ENCODE results near the gene RFC1. TPM values are rescaled to one million over a fixed set of nuclear protein-coding genes. Genes with fewer than 3 reads are reported as not detected.
A peak's percentile ranks its signal among the peaks of the same experiment; 100 is the strongest.
"Not testable (repeated sequence)": the region's sequence is repeated elsewhere in the genome, so short reads cannot be mapped to it uniquely, and the experiment has no call there.

RFC1 gene
- total and polyA plus RNA-seq, 4 donors = 44.8 to 159 (median 54.5) TPM

GRCh38 chr4:39394706-39395105, 28.5 kb upstream of the RFC1 start:
- no peak overlapping the region for H3K27ac ChIP-seq (ENCODE audit: low read depth, low read length)
- no peaks in the 10 kb centered on the region for H3K36me3 ChIP-seq (ENCODE audit: control insufficient read depth, insufficient read depth, low read length)
- no peaks in the 10 kb centered on the region for H3K27me3 ChIP-seq (ENCODE audit: control insufficient read depth, insufficient read depth, low read length)
- no peak overlapping the region for H3K4me3 ChIP-seq (ENCODE audit: low read depth, low read length)
- H3K9me3 ChIP-seq (ENCODE audit: control insufficient read depth, insufficient read depth, low read length) = no peaks in the 10 kb centered on the region
- H3K4me1 ChIP-seq (ENCODE audit: control insufficient read depth, insufficient read depth, low read length) = no peaks in the 10 kb centered on the region
- 67% methylated on average over 2 of the region's 3 CpGs for WGBS (ENCODE audit: insufficient coverage)
- DNase-seq (ENCODE audit: low read depth in 4 of 6, low spot score in 6 of 6) = no peak

DNA sequence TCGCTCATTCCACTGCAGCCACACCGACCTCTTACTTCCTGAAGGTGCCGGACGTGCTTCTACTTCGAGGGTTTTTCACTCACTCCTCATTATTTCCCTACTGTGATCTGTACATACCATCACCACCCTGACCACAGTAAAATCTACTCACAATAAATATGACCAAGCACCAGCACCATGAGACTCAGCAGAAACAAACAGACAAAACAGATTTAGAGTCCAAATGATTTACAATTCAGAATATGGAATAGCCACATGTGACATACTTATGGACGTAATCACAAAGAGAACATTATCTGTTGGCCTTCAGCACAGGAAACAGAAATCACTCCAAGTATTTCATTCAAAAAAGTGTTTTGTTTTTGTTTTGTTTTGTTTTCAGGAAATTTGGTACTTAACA, 24.4 kb upstream of the RFC1 start:
- 76% methylated on average over 4 of the region's 6 CpGs for WGBS (ENCODE audit: insufficient coverage)
- Histone ChIP-seq H3K27me3 (ENCODE audit: control insufficient read depth, insufficient read depth, low read length) (no peaks in the 10 kb centered on the region), H3K27ac (ENCODE audit: low read depth, low read length) (no peak overlapping the region), H3K4me1 (ENCODE audit: control insufficient read depth, insufficient read depth, low read length) (no peaks in the 10 kb centered on the region), H3K4me3 (ENCODE audit: low read depth, low read length) (no peak overlapping the region), H3K36me3 (ENCODE audit: control insufficient read depth, insufficient read depth, low read length) (no peaks in the 10 kb centered on the region), H3K9me3 (ENCODE audit: control insufficient read depth, insufficient read depth, low read length) (no peaks in the 10 kb centered on the region)
- DNase-seq (ENCODE audit: low read depth in 4 of 6, low spot score in 6 of 6) = no peak

GRCh38 chr4:39384563-39384962, 18.4 kb upstream of the RFC1 start:
- no peaks in the 10 kb centered on the region for H3K4me1 ChIP-seq (ENCODE audit: control insufficient read depth, insufficient read depth, low read length)
- no peak for DNase-seq (ENCODE audit: low read depth in 4 of 6, low spot score in 6 of 6)
- H3K27ac ChIP-seq (ENCODE audit: low read depth, low read length) = no peak overlapping the region
- no peaks in the 10 kb centered on the region for H3K36me3 ChIP-seq (ENCODE audit: control insufficient read depth, insufficient read depth, low read length)
- no peaks in the 10 kb centered on the region for H3K27me3 ChIP-seq (ENCODE audit: control insufficient read depth, insufficient read depth, low read length)
- H3K9me3 ChIP-seq (ENCODE audit: control insufficient read depth, insufficient read depth, low read length) = no peaks in the 10 kb centered on the region
- WGBS (ENCODE audit: insufficient coverage) = 100% methylated on average over 1 of the region's 11 CpGs
- no peak overlapping the region for H3K4me3 ChIP-seq (ENCODE audit: low read depth, low read length)

- no peak overlapping the region for H3K27ac ChIP-seq (ENCODE audit: low read depth, low read length)
- no peaks in the 10 kb centered on the region for H3K4me1 ChIP-seq (ENCODE audit: control insufficient read depth, insufficient read depth, low read length)
- WGBS (ENCODE audit: insufficient coverage) = 89% methylated on average over 1 of the region's 1 CpG
- no peaks in the 10 kb centered on the region for H3K36me3 ChIP-seq (ENCODE audit: control insufficient read depth, insufficient read depth, low read length)
- H3K9me3 ChIP-seq (ENCODE audit: control insufficient read depth, insufficient read depth, low read length) = no peaks in the 10 kb centered on the region
- H3K27me3 ChIP-seq (ENCODE audit: control insufficient read depth, insufficient read depth, low read length) = no peaks in the 10 kb centered on the region
- H3K4me3 ChIP-seq (ENCODE audit: low read depth, low read length) = no peak overlapping the region
- DNase-seq (ENCODE audit: low read depth in 4 of 6, low spot score in 6 of 6) = no peak
Measured at GRCh38 chr4:39383690-39384089, 17.5 kb upstream of the RFC1 start.

DNA sequence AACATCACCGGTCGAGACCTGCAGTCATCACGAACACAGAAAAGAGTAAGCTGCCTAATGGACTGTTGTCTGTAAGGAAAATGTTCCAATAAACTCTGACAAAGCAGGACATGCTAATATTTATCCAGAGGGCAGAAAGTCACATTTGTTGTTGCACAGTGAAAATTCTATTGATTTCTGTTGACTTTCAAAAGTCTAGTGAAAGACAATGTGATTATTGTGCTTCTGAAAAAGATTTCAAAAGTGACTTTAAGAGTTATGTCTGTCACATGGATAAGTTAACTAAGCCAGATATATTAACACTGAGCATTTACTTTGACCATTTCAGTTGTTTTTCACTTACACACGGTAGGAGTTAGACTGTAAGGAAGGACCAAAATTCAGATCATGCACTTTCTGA, 9.3 kb upstream of the RFC1 start:
- Histone ChIP-seq H3K4me3 (ENCODE audit: low read depth, low read length) (no peak overlapping the region), H3K27me3 (ENCODE audit: control insufficient read depth, insufficient read depth, low read length) (no peaks in the 10 kb centered on the region), H3K36me3 (ENCODE audit: control insufficient read depth, insufficient read depth, low read length) (no peaks in the 10 kb centered on the region), H3K27ac (ENCODE audit: low read depth, low read length) (no peak overlapping the region), H3K4me1 (ENCODE audit: control insufficient read depth, insufficient read depth, low read length) (no peaks in the 10 kb centered on the region), H3K9me3 (ENCODE audit: control insufficient read depth, insufficient read depth, low read length) (peaks cover 2% of the 10 kb centered on the region)
- WGBS (ENCODE audit: insufficient coverage) = no CpG with 5 or more reads among the region's 4 CpGs
- no peak for DNase-seq (ENCODE audit: low read depth in 4 of 6, low spot score in 6 of 6)

- H3K36me3 ChIP-seq (ENCODE audit: control insufficient read depth, insufficient read depth, low read length); H3K27me3 ChIP-seq (ENCODE audit: control insufficient read depth, insufficient read depth, low read length); H3K9me3 ChIP-seq (ENCODE audit: control insufficient read depth, insufficient read depth, low read length); H3K4me3 ChIP-seq (ENCODE audit: low read depth, low read length); H3K4me1 ChIP-seq (ENCODE audit: control insufficient read depth, insufficient read depth, low read length); DNase-seq (ENCODE audit: low read depth in 4 of 6, low spot score in 6 of 6); H3K27ac ChIP-seq (ENCODE audit: low read depth, low read length): not testable (repeated sequence)
- WGBS (ENCODE audit: insufficient coverage) = 90% methylated on average over 3 of the region's 6 CpGs
Measured at GRCh38 chr4:39371209-39371608, 5.0 kb upstream of the RFC1 start.

GRCh38 chr4:39369301-39369700, 3.1 kb upstream of the RFC1 start:
- Histone ChIP-seq H3K36me3 (ENCODE audit: control insufficient read depth, insufficient read depth, low read length) (no peaks in the 10 kb centered on the region), H3K27ac (ENCODE audit: low read depth, low read length) (no peak overlapping the region), H3K4me1 (ENCODE audit: control insufficient read depth, insufficient read depth, low read length) (peaks cover 7% of the 10 kb centered on the region), H3K9me3 (ENCODE audit: control insufficient read depth, insufficient read depth, low read length) (peaks cover 2% of the 10 kb centered on the region), H3K4me3 (ENCODE audit: low read depth, low read length) (no peak overlapping the region), H3K27me3 (ENCODE audit: control insufficient read depth, insufficient read depth, low read length) (no peaks in the 10 kb centered on the region)
- DNase-seq (ENCODE audit: low read depth in 4 of 6, low spot score in 6 of 6) = no peak
- WGBS (ENCODE audit: insufficient coverage) = no CpG with 5 or more reads among the region's 4 CpGs

- H3K4me3 ChIP-seq (ENCODE audit: low read depth, low read length) = no peak overlapping the region
- WGBS (ENCODE audit: insufficient coverage) = 93% methylated on average over 5 of the region's 6 CpGs
- H3K27me3 ChIP-seq (ENCODE audit: control insufficient read depth, insufficient read depth, low read length) = no peaks in the 10 kb centered on the region
- peaks cover 7% of the 10 kb centered on the region for H3K4me1 ChIP-seq (ENCODE audit: control insufficient read depth, insufficient read depth, low read length)
- no peak overlapping the region for H3K27ac ChIP-seq (ENCODE audit: low read depth, low read length)
- H3K9me3 ChIP-seq (ENCODE audit: control insufficient read depth, insufficient read depth, low read length) = peaks cover 2% of the 10 kb centered on the region
- H3K36me3 ChIP-seq (ENCODE audit: control insufficient read depth, insufficient read depth, low read length) = no peaks in the 10 kb centered on the region
- DNase-seq (ENCODE audit: low read depth in 4 of 6, low spot score in 6 of 6) = no peak
Measured at GRCh38 chr4:39367166-39367565, 1.0 kb upstream of the RFC1 start.

DNA sequence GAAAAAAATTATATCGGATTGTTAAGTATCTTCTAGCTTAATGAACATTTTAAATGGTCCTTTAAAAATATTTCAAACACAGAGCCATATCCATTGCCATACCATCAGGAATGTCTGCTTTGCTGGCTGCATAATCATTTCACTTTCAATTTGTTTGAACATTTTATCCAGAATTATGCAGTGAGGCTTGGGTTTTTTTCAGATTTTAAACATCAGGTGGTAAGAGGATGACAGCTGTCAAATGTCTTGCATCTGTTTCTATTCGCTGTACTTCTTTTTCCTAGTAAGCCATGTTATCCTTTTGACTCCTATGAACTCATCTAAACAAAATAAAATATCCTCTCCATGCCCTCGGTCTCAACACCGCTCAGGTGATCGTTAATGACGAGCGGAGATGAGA, 802 bp downstream of the RFC1 start:
- Histone ChIP-seq H3K9me3 (ENCODE audit: control insufficient read depth, insufficient read depth, low read length) (no peaks in the 10 kb centered on the region), H3K27ac (ENCODE audit: low read depth, low read length) (peak overlapping the region; percentile 91), H3K4me3 (ENCODE audit: low read depth, low read length) (peak overlapping the region; percentile 96), H3K36me3 (ENCODE audit: control insufficient read depth, insufficient read depth, low read length) (peaks cover 2% of the 10 kb centered on the region), H3K27me3 (ENCODE audit: control insufficient read depth, insufficient read depth, low read length) (no peaks in the 10 kb centered on the region), H3K4me1 (ENCODE audit: control insufficient read depth, insufficient read depth, low read length) (peaks cover 7% of the 10 kb centered on the region)
- DNase-seq (ENCODE audit: low read depth in 4 of 6, low spot score in 6 of 6) = peak in 1 of 6 donors; percentile 3
- 0% methylated on average over 1 of the region's 7 CpGs for WGBS (ENCODE audit: insufficient coverage)

DNA sequence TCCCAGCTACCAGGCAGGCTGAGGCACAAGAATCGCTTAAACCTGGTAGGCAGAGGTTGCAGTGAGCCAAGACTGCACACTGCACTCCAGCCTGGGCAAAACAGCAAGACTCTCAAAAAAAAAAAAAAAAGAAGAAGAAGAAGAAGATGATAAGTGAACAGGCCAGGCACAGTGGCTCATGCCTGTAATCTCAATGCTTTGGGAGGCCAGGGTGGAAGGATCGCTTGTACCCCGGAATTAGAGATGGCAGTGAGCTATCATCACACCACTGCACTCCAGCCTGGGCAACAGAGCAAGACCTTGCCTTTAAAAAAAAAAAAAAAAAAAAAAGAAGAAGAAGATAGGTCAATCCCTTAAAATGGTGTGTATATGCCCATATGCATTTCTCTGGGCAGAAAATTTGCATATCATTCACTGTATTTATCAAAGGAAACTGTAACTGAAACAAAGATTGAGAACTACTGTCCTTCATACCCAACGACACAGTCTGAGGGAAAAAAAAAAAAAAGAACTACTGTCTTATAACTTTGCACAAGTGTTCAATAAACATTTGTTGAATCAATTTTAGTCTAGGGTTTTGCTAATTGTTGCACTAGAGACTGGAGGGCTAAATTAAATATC, 2.3 kb downstream of the RFC1 start:
- WGBS (ENCODE audit: insufficient coverage) = 100% methylated on average over 1 of the region's 4 CpGs
- Histone ChIP-seq H3K36me3 (ENCODE audit: control insufficient read depth, insufficient read depth, low read length) (peaks cover 2% of the 10 kb centered on the region), H3K9me3 (ENCODE audit: control insufficient read depth, insufficient read depth, low read length) (no peaks in the 10 kb centered on the region), H3K27ac (ENCODE audit: low read depth, low read length) (no peak overlapping the region), H3K4me3 (ENCODE audit: low read depth, low read length) (no peak overlapping the region), H3K27me3 (ENCODE audit: control insufficient read depth, insufficient read depth, low read length) (no peaks in the 10 kb centered on the region), H3K4me1 (ENCODE audit: control insufficient read depth, insufficient read depth, low read length) (peaks cover 7% of the 10 kb centered on the region)
- no peak for DNase-seq (ENCODE audit: low read depth in 4 of 6, low spot score in 6 of 6)
